HG03558 (cell line): ENCODE results near the gene WDR89.
A peak's percentile ranks its signal among the peaks of the same experiment; 100 is the strongest.
"Not testable (repeated sequence)": the region's sequence is repeated elsewhere in the genome, so short reads cannot be mapped to it uniquely, and the experiment has no call there.

Source experiments
- ATAC-seq: cut with Tn5 transposase; IDR thresholded peaks from one replicate; pipeline ENCODE4 v1.9.1; 2021; ENCODE audit warnings: moderate number of reproducible peaks; ENCODE audit not compliant: unreplicated experiment; ENCODE audit errors: extremely low read depth

Gene WDR89

DNA sequence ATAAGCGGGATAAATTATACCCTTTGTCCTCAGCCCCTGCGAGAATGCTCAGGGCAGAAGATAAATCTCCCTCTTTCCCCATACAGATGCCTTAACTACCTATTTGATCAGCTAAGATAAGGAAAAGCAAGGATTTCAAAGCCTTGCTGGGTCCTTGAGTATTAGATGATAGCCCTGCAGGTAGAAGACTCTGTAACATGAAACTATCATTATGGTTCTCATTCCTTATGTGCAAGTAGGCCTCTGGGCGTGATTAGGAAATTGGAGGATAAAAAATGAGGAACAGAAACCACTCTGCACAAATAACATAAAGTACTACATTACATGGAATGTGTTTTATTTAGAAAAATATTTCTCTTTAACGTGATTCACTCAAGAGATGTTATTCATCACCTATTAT, 14.5 kb upstream of the WDR89 start:
- no peak for ATAC-seq

DNA sequence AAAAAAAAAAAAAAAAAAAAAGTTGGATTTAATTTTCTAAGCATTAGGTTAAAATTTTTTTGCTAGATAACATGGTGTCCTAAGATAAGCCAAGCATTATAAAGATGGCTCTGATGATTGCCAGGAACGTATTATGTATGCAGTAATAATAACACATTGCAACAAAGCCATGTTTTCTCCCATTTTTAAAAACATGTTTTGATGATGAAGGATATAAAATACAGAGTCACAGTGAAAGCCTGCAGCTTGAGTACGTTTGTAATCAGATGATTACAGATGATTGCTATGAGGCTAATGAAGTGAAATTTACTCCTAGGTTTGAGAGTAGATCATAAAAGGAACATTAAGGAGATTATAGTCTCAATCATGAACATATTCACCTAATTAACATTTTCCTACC, 13.3 kb upstream of the WDR89 start:
- ATAC-seq = no peak

DNA sequence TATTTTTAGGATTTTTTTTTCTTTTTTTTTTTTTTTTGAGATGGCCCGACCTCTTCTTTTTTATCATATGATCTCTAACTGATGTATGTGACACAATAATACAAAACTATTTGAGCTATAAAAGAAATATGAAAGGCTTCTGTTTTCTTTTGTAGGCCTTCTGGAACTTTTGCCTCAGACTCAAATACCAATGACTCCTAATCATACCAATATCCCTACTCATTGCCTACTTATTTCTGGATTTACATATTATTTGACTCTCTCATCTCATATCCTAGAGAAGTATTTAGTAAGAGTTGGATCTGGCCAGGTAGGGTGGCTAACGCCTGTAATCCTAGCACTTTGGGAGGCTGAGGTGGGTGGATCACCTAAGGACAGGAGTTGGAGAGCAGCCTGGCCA, 12.7 kb upstream of the WDR89 start:
- no peak for ATAC-seq

DNA sequence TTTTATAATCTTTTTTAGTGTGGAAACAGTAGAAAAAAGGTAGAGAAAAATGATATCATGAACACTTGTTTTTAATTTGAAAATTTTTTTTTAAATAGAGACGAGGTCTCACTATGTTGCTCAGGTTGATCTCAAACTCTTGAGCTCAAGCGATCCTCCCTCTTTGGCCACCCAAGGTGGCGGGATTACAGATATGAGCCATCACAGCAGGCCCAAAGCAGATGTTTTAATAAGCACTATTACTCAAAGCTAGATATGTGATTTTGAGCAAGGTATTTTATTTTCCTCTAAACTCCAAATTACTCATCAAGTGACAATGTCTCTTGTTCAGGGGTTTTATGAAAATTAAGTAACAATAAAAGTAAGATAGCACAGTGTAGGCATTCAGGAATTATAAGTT, 10.7 kb upstream of the WDR89 start:
- no peak for ATAC-seq

DNA sequence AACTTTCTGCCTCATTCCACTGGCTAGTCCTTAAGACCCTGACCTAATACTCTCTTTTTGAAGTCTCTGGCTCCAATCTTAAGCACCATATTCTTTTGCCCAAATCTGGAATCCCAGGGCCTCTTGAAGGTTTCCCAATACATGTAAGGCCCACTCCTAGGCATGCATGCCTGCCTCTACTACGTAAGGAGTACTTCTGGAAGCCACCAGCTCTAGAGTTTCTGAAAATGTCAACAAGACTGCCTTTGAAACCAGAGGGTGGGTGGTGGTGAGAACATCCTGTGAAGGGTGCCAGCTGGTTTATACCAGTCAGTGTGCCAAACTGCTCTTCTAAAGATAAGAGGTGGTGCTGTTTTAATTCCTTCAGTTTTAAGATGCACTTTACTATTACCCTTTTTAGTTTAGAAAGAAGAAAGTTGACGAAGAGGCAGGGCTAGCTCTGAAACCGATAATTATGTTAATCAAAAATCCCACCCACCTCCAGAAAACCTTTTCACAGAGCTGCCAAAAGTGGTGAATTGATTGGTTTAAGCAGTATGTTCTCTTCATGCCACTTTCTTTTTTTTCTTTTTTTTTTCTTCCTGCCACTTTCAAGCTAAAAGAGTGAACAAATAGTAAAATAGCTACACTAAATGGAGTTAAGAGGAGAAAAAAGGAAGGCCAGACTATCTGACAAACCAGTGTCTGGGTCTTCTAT, 8.7 kb upstream of the WDR89 start:
- no peak for ATAC-seq

DNA sequence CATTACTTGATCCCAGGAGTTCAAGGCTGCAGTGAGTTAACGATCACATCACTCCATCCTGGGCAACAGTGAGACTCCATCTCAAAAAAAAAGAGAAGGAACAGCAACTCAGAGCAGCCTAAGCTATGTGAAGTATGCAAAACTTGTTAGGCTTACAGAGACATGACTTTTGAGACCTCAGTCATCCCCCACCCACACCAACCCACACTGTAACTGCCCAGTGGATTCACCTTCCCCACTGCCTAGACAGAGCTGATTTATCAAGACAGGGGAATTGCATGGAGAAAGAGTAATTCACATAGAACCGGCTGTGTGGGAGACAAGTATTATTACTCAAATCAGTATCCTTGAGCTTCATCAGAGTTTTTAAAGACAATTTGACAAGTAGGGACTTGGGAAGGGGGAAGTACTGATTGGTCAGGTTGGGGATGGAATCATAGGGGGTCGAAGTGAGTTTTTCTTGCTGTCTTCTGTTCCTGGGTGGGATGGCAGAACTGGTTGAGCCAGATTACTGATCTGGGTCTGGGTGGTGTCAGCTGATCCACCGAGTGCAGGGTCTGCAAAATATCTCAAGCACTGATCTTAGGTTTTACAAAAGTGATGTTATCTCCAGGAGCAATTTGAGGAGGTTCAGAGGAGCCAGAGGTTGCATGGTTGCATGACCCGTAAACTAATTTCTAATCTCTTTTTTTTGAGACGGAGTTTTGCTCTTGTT, 6.2 kb upstream of the WDR89 start:
- no peak for ATAC-seq

DNA sequence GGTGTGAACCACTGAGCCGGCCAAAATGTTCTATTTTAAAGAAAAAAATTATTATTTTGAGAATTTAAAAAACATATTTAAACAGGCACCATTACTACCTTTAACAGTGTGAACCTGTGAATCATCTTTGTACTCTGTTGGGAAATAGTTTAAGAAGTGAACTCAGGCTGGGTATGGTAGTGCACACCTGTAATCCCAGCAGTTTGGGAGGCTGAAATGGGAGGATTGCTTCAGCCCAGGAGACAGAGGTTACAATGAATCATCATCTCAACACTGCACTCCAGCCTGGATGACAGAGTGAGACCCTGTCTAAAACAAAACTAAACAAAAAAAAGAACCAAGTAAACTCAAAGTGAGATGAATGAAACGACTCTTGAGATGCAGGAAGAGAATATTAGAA, 3.1 kb upstream of the WDR89 start:
- ATAC-seq = no peak

DNA sequence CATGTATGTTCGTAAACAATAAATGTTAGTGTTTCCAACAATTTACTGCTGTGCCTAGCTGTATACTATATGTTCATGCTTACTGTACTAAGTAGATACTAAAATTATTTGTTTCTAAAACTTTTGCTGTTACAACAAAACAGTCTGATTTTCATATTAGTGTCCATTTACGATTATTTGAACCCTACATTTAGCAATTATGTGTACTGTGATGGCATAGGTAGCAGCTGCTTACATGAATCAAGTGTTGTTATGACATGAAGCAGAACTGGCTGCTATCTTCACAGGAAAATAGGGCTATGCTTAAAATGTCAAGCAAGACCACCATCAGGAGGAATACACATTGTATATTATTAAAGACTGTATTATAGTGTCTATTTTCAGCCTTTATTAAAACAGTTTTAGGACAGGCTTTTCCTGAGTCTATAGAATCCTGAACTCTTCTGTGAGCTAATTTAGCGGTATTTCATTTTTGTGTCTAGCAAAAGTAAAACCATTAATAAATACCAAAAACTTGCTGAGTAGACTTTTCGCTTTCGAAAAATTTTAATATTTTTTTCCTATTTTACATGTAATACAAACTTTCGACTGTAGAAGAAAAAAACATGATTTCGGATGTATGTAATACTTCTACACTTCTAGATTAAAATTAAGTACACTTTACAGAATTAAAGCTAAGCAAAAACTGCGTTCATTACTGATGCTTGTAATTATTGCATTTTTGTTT, 1.1 kb upstream of the WDR89 start:
- peak; percentile 0 for ATAC-seq

DNA sequence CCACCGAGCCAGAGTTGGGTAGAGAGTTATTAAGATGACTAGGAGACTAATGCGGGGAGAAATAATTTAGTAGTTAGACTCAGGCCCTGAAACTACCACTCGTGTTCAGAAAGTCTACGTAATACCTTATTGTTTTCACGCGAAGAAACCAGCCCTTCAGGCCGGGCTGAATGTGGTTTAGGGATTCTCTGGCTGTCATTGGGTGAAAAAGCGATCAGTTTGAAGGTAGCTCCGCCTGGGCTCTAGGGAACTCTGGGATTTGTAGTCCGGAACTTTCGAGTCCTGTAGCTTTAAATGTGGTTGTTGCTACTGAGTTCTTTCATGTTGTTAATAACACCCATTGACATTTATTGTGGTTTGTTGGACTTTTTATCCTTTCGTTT, 549 bp upstream of the WDR89 start:
- peak; percentile 23 for ATAC-seq

DNA sequence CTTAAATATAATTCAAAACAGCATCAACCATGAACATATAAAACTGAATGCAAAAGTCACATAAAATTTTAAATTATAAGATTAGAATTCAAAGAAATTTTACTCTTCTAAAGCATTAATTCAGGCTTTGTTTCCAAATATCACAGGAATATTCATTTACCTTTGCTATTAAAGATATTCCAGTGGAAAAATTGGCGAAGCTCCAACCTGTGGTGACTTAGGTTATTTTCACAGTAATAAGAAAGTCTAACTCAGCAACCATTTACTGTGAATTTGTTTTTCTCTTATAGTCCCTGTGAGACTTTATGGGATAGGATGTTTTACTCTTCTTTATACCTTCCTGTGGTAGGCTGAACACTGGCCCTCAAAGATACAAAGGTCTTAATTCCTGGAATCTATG, 3.2 kb downstream of the WDR89 start:
- ATAC-seq = no peak

DNA sequence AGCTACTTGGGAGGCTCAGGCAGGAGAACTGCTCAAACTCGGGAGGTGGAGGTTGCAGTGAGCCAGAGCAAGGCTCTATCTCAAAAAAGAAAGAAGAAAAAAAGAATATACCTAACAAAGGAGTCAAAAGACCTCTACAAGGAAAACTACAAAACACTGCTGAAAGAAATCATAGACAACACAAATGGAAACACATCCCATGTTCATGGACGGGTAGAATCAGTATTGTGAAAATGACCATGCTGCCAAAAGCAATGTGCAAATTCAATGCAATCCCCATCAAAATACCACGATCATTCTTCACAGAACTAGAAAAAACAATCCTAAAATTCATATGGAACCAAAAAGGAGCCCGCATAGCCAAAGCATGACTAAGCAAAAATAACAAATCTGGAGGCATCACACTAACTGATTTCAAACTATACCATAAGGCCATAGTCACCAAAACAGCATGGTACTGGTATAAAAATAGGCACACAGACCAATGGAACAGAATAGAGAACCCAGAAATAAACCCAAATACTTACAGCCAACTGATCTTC, 5.5 kb downstream of the WDR89 start:
- not testable (repeated sequence) for ATAC-seq

DNA sequence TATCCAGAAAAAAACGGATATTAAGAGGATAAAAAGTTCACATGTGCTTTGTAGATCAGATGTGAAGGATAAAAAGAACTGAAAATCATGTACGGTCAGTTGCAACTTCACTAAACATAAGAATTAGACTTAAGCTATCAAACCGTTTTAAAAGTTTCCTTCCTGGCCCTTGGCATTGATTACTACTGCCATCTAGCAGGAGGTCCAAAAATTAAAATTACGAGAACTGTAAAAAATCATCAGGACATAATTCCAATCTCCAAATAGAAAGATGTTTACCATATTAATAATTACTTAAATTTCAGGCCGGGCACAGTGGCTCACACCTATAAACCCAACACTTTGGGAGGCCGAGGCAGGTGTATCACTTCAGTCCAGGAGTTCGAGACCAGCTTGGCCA, 7.9 kb downstream of the WDR89 start:
- ATAC-seq = no peak

DNA sequence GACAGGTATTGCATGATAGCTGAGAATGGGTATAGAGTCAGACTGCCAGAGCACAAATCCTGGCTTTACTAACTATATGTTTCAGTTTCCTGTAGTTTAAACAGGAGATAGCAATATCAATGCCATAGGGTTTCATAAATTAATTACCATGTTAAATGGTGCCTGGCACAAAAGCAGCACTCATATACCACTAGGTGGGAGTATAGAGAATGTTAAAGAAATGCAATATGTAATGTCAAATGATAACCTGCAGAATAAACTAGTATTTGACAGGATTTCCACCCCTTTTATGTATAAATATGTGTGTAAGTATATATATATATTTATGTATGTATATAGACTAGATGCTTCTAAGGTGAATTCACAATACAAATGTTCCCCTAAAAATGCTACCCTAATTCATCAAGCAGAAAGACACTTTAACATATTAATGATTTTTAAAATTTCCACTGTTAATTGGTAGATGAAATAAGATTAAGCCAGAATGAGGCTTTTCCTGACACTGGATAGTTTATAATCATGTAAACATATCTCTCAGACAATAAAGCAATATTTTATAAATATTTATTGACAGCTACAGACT, 8.6 kb downstream of the WDR89 start:
- ATAC-seq = no peak

DNA sequence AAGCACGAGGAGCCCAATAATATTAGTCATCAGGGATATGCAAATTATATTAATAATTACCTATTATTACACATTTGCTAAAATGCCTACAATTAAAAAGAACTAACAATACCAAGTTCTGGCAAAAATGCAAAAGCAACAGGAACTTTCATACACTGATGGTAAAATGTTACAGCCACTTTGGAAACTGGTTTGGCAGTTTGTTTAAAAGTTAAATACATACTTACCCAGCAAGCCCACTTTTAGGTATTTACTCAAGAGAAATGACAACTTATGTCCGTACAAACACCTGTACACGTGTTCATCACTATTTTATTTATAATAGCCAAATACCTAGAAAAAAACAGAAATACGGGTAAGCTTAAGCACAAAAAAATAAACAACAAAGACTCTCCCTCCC, 17.0 kb downstream of the WDR89 start:
- ATAC-seq = no peak

DNA sequence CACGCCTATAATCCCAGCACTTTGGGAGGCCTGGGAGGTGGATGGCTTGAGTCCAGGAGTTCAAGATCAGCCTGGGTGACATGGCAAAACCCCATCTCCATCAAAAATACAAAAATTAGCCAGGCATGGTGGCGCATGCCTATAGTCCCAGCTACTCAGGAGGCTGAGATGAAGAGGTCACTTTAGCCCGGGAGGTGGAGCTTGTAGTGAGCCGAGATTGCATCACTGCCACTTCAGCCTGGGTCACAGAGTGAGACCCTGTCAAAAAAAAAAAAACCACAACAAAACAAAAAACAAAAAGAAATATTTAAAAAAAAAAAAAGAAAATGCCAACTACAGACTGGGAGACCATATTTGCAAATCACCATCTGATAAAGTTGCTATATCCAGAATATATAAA, 17.5 kb downstream of the WDR89 start:
- no peak for ATAC-seq

DNA sequence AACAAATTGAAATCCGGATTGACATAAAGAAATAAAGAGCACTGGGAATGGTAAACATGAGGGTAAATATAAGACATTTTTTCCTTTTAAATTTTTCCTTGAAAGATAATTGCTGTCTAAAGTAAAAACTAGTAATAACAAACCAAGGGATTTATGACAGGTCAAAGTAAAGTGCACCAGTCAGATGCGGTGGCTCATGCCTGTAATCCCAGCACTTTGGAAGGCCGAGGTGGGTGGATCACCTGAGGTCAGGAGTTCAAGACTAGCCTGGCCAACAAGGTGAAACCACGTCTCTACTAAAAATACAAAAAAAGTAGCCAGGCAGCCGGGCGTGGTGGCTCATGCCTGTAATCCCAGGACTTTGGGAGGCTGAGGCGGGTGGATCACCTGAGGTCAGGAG, 19.7 kb downstream of the WDR89 start:
- ATAC-seq = not testable (repeated sequence)

DNA sequence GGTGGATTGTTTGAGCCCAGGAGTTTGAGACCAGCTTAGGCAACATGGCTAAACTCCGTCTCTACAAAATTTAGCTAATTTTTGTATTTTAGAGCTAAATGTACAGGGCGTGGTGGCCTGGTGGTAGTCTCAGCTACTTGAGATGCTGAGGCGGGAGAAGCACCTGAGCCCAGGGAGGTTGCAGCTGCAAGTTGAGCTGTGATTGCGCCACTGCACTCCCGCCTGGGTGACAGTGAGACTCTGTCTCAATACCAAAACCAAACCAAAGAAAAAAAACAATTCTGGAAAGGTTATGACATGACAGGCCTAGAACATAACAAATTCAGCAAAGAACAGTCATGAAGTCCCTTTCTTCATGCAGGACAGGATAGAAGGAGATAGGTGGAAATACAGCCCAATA, 25.7 kb downstream of the WDR89 start:
- no peak for ATAC-seq

DNA sequence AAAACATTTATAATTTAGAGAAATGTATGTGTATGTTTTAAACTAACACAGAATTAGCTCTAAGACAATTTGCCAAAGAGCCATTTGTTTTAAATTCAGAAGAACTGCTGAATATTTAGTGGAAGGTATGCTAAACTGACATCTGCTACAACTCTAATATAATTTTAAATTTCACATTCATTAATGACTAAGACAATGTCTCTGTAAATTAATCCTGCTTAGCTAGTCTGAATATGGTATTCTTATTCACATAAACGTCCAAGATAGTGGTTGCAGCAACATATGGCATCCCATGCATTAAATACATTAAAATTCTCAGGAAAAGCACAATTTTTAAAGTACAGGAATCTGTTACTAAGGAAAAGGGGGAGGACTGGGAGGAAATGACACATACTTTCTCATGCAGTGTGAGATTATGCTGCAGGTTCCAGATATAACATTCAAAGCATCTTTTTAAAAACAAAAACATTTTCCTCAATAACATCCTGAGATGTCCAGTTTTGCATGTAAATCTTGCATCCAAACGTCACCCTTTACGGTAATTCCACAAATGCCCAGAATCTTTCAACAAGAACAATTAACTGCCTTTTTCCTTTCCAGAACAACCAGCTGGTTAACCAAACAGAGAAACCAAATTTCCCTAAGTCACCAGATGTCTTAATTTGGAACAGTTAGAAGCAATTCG, 26.9 kb downstream of the WDR89 start:
- ATAC-seq = no peak

DNA sequence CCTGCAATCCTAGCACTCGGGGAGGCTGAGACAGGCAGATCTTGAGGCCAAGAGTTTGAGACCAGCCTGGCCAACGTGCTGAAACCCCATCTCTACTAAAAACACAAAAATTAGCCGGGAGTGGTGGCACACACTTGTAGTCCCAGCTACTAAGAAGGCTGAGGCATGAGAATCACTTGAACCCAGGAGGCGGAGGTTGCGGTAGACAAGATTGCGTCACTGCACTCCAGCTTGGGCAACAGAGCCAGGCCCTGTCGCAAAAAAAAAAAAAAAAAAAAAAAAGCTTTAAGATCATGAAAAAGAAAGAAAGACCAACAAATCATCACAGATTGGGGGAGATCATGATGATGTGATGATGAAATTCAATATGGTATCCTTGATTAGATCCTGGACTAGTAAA, 30.6 kb downstream of the WDR89 start:
- no peak for ATAC-seq

DNA sequence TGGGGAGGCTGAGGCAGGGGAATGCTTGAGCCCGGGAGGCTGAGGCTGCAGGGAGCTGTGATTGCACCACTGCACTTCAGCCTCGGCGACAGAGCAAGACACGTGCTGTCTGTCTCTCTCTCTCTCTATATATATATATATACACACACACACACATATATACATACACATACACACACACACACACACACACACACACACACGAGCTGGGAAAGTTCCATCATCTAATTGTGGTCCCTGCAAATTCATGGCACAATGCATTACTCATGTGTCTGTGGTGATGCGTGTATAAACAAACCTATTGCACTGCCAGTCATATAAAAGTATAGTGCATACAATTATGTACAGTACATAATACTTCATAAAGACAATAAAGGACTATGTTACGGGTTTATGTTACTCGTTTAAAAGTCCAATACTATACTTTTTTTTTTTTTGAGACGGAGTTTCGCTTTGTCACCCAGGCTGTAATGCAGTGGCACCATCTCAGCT, 36.6 kb downstream of the WDR89 start:
- ATAC-seq = no peak
